Myometrial cell (primary cell): ENCODE data around the gene LPO. TPM values are rescaled to one million over a fixed set of nuclear protein-coding genes. Genes with fewer than 3 reads are reported as not detected.

Experiments used
- total RNA-seq: library from RNA; depleted of rRNA; stranded (reverse); fragments of >200 nt; gene quantifications from 2 replicates; pipeline ENCODE4 v1.2.3, GENCODE V29; 2015

Gene LPO
- not detected in 2 replicates for total RNA-seq

DNA sequence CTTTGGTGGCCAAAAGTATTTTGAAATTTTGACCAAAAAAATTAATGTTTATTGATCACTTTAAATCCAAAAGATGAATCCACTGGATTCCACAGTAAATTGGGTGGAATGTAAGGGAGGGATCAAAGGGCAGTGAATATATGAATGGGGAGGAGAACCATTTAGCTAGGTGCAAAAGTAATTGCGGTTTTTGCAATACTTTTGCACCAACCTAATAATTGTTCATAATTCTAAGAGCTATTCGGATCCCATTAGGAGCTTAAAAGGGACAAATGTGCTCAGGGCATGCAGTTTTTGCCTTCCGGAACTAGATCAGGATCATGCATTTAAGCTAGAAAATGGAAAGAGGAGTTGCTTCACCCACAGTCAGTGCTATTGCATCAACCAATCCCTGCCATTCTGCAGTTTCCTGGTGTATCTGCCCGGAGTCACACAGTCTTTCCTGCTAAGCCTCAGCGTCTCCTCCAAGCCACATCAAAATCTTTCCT lies at the start of gene LPO:
Gene LPO (plus strand): TSS at position 438 of the 488 bp plus-strand sequence. CDS start 4,396 bp downstream, outside the sequence.

DNA sequence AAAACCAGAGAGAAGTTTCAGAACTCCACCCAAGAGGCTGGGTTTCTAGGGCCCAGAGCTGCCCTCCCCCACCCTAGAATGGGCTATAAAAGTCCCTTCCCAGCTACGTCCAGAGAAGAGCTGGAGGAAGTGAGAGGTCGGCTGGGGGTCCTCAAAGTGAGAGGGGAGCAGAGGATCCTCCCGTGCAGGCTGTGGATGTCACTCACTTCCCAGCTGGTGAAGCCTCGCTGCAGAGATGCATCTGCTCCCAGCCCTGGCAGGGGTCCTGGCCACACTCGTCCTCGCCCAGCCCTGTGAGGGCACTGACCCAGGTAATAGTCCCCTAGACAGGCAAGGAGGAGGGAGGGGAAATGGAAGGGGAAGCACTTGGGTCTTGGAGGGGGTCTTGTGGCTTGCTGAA lies 45.8 kb upstream of the LPO start, which contains the start of gene EPX:
Gene EPX (plus strand): TSS at position 115 of the 400 bp plus-strand sequence. CDS start 121 bp downstream, at position 236.

DNA sequence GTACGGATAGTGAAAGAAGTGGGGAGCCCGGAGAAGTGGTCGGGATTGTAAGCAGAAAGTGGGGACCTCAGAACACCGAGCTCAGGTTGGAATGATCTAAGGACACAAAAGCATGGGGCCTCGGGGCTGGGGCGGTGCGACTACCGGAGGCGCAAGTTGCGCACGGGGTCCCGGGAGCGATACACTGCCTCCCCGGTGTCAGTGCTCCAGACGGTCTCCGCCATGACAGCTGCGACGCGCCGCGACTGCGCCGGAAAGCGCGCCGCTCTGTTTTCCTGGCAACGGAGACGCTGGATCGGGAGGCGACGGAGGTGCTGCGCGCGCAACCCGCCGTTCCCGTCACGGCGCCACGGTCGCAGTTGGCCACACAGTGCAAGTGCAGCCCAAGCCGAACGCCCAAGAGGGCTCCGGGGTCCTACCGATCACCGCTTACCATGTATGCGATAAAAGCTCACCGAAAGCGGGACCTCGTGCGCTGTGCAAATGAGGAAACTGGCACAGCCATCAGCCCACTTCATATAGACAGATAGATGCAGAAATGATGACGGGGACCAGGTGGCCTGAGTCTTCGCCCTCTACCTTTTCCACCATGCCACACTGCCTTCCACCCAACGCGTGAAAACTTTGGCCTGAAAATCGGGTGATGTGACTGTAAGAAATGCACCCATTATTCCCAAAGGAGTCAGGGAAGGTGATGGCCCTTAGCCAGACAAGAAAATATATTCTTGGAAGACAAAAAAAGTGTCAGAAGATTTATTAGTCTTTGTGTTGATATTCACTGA lies 19.2 kb upstream of the LPO start, which contains the start of gene MKS1:
Gene MKS1 (minus strand): TSS at position 249 of the 782 bp plus-strand sequence. CDS start 25 bp downstream, at position 224.

DNA sequence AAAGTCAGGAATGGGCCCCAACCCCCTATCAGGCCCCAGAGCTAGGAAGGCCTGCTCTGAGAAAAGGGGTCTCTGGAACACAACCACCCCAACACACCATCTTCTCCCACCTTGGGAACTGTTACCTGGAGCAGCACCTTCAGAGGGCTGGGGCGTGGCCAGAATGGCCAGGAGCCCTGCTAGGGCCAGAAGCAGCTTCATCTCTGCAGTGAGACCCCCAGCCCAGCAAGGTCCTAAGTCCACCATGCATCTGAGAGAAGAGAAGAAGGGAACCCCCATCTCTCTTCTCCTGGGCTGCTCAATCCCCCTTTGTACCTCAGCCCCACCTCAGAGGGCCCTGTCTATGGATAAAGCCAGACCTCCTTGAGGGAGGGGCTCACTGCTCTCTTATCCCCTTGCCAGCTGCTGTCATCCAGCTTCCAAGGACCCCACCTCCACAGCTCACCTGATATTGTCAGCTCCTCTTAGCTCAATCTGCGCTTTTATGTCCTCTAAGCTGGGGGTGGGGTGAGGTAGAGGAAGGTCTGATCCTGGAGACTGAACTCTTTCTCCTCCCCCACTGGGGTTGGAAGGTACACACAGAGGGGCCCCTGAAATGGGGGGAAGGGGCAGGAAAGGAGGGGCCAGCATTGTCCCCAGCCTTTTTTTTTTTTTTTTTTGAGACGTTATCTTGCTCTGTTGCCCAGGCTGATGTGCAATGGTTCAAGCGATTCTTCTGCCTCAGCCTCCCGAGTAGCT lies 42.3 kb downstream of the LPO start, which contains the start of gene MPO:
Gene MPO (minus strand): TSS at position 456 of the 738 bp plus-strand sequence. CDS start 177 bp downstream, at position 279.

Other genes with a start within 250 kb of the LPO start
- gene SRSF1, start 231.3 kb upstream of the LPO start, total RNA-seq = 161 and 194 TPM in 2 replicates
- 10.1 and 11.8 TPM in 2 replicates for gene DYNLL2, start 155.2 kb upstream of the LPO start, total RNA-seq
- not detected in 2 replicates for gene OR4D1, start 90.2 kb upstream of the LPO start, total RNA-seq
- not detected in 2 replicates for gene OR4D2, start 71.6 kb upstream of the LPO start, total RNA-seq
- not detected in 2 replicates for gene EPX, start 45.9 kb upstream of the LPO start, total RNA-seq
- gene MKS1, start 19.3 kb upstream of the LPO start, total RNA-seq = 17.4 and 40.1 TPM in 2 replicates
- not detected in 2 replicates for gene MPO, start 42.4 kb downstream of the LPO start, total RNA-seq
- gene TSPOAP1, start 90.2 kb downstream of the LPO start, total RNA-seq = 0.18 and 0.58 TPM in 2 replicates
- 53.7 and 55.6 TPM in 2 replicates for gene SUPT4H1, start 113.6 kb downstream of the LPO start, total RNA-seq
- not detected in 2 replicates for gene RNF43, start 178.9 kb downstream of the LPO start, total RNA-seq
- not detected in 2 replicates for gene HSF5, start 249.8 kb downstream of the LPO start, total RNA-seq